Spleen (tissue), 11 donors: Measurements from ENCODE around the gene PDE4A. TPM values are rescaled to one million over a fixed set of nuclear protein-coding genes. Genes with fewer than 3 reads are reported as not detected.

Source experiments
- DNase-seq: peaks from one replicate; pipeline ENCODE4 v3.0.0-alpha.2; 2020
- H3K27ac ChIP-seq, 8 donors: fragments of 200-600 bp; sonication (generic) in 7 of 8; 1 replicate in 4 of 8; 2 replicates in 4 of 8; pipeline versions ENCODE4 v1.5.0 to v1.8.0; 2016 to 2021; ENCODE audit warnings: inconsistent platforms in 4 of 8, mild to moderate bottlenecking in 4 of 8, moderate library complexity in 1 of 8
- H3K27me3 ChIP-seq, 7 donors: fragments of 200-600 bp; sonication (generic) in 6 of 7; replicated peaks in 1 of 7; 1 replicate in 4 of 7; 2 replicates in 3 of 7; pipeline versions ENCODE4 v1.5.0 to v1.8.0; 2016 to 2021; ENCODE audit warnings: inconsistent platforms in 3 of 7, mild to moderate bottlenecking in 1 of 7
- H3K36me3 ChIP-seq, 6 donors: fragments of 200-600 bp; sonication (generic) in 5 of 6; 1 replicate in 4 of 6; 2 replicates in 2 of 6; pipeline versions ENCODE4 v1.5.0 to v1.8.0; 2016 to 2021; ENCODE audit warnings: inconsistent platforms in 2 of 6
- H3K4me1 ChIP-seq, 6 donors: fragments of 200-600 bp; sonication (generic) in 5 of 6; 1 replicate in 3 of 6; 2 replicates in 3 of 6; pipeline versions ENCODE4 v1.5.0 to v1.8.0; 2016 to 2021; ENCODE audit warnings: inconsistent platforms in 3 of 6
- H3K4me3 ChIP-seq, 8 donors: fragments of 200-600 bp; sonication (generic) in 7 of 8; 1 replicate in 4 of 8; 2 replicates in 4 of 8; pipeline versions ENCODE4 v1.5.0 to v1.8.0; 2016 to 2021; ENCODE audit warnings: inconsistent platforms in 4 of 8, mild to moderate bottlenecking in 4 of 8, moderate library complexity in 2 of 8
- H3K9me3 ChIP-seq, 8 donors: fragments of 200-600 bp; sonication (generic) in 7 of 8; 1 replicate in 4 of 8; 2 replicates in 4 of 8; pipeline versions ENCODE4 v1.5.0 to v1.8.0; 2016 to 2021; ENCODE audit warnings: inconsistent platforms in 4 of 8
- POLR2A ChIP-seq, 3 donors: fragments of 450-650 bp; IDR thresholded peaks; one replicate each; pipeline ENCODE4 v1.5.1; 2017; ENCODE audit warnings: antibody characterized with exemption in 3 of 3, mild to moderate bottlenecking in 1 of 3
- POLR2AphosphoS5 ChIP-seq, 3 donors: sonication (generic); formaldehyde crosslinking; IDR thresholded peaks; one replicate each; pipeline ENCODE4 v1.5.1; 2017; ENCODE audit warnings: antibody characterized with exemption in 3 of 3
- WGBS, 5 donors: extraction: QIAGEN DNeasy Blood & Tissue Kit in 3 of 5; methylation state at CpG; one replicate each; pipeline versions ENCODE4 v1.1.5 to v1.1.7; 2013 to 2018; 5-methylcytosine and 5-hydroxymethylcytosine counted together
- intact Hi-C: fragments of 100-400 bp; cut with DNase I; formaldehyde crosslinking; loops from one replicate; pipeline ENCODE4 v1.15.0; 2023; ENCODE audit warnings: low total_unique reads
- microRNA-seq, 3 donors: library from miRNA; unstranded; fragments of <30 nt; microRNA quantifications; one replicate each; pipeline versions ENCODE4 to v1.1.0, GENCODE V29; 2019 to 2020
- polyA plus RNA-seq, 3 donors: library from polyadenylated mRNA; stranded (reverse); fragments of 200-250 nt; gene quantifications; one replicate each; pipeline ENCODE4 v1.2.1, GENCODE V29; 2013
- total RNA-seq, 7 donors: library from RNA; depleted of rRNA in 3 of 7; stranded (reverse); fragments of >200 nt in 3 of 7; fragmentation: NEBNext Ultra II Directional in 4 of 7; extraction: Animal tissue kit (Norgen Biotek cat#: 25700) in 4 of 7; gene quantifications; one replicate each; pipeline versions ENCODE4 v1.1.0 to v1.2.1, GENCODE V29; 2016 to 2021
- TF ChIP-seq, protein P1 (sequence below), 11 experiments: fragments of 200-600 bp in 7 of 11; fragments of 450-650 bp in 4 of 11; sonication (generic) in 4 of 11; IDR thresholded peaks in 8 of 11; conservative IDR thresholded peaks in 3 of 11; 1 replicate in 7 of 11; 2 replicates in 4 of 11; pipeline versions ENCODE4 v1.4.0 to v1.8.0; 2016 to 2021; ENCODE audit warnings: antibody characterized with exemption in 11 of 11, inconsistent platforms in 4 of 11, mild to moderate bottlenecking in 1 of 11
- donor health status: healthy with polysubstance abuse.
- donor health status: DM: no; HTN: no; CAD: no; lungs with moderate emphysema.
- donor health status: DM: no; HTN: no; CAD: no.
- donor health status: Bipolar disorder and iron deficiency.
- donor health status: healthy.
- donor health status: DM: no; HTN: no; CAD: no.
- donor health status: DM: yes; HTN: yes; CAD: no.

PDE4A gene
- total and polyA plus RNA-seq, 10 donors: 2.1 to 17.3 (median 12.7) TPM

DNA sequence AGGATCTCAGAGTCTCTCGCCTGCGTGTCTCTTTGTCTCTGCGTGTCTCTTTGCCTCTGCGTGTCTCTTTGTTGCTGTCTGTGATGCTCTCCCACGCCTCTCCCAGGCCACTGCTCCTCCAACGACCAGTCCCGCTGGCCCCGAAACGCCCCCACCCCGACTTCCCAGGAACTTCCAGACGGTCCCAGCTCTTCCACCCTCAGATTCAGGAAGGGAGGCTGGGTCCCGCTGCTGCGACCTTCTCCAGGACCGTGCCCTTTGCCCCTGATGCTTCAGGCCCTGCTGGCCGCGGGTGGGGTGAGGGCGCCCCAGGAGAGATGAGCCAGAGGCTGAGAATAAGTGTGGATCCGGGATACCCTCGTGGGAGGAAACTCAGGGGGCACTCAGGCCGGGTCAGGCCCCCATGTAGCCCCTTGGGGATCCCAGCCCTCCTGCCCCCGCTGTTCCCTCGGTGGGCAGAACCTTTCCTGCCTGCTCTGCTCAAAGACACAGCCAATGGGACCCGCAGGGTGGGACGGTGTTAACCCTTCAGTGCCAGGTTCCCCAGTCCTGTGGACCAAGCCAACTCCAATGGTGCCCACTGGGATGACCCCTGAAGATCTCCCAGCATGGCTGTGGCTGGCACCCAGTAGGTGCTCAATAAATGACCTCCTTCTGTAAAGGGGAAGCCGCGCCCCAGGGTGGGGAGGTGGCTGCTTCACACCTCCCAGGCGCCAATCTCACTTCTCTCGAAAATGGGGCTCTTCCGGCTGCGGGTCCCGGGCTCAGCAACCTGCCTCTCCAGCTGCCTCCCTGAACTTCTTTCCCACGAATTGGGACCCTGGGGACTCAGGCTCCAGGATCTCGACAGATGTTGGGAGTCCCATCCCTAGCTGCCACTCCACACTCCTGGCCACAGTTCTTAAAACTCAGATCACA lies 98.4 kb downstream of the PDE4A start:
- WGBS, 5 donors: 8 to 12% (median 11%) methylated on average over 26 to 33 of the region's 33 CpGs
- intact Hi-C loops: no loop called here
- peak in 1 of 3 donors; percentile 23 for TF ChIP-seq POLR2AphosphoS5 (IDR thresholded peaks at IDR 0.05)
- TF ChIP-seq, protein P1, sequence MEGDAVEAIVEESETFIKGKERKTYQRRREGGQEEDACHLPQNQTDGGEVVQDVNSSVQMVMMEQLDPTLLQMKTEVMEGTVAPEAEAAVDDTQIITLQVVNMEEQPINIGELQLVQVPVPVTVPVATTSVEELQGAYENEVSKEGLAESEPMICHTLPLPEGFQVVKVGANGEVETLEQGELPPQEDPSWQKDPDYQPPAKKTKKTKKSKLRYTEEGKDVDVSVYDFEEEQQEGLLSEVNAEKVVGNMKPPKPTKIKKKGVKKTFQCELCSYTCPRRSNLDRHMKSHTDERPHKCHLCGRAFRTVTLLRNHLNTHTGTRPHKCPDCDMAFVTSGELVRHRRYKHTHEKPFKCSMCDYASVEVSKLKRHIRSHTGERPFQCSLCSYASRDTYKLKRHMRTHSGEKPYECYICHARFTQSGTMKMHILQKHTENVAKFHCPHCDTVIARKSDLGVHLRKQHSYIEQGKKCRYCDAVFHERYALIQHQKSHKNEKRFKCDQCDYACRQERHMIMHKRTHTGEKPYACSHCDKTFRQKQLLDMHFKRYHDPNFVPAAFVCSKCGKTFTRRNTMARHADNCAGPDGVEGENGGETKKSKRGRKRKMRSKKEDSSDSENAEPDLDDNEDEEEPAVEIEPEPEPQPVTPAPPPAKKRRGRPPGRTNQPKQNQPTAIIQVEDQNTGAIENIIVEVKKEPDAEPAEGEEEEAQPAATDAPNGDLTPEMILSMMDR (IDR thresholded peaks at IDR 0.05 in 8 of 11, conservative IDR thresholded peaks at IDR 0.05 in 3 of 11): no peak
- no peak for TF ChIP-seq POLR2A (IDR thresholded peaks at IDR 0.05)
- peak overlapping the region in 7 of 8 donors; percentile 41 to 88 (median 74) for H3K27ac ChIP-seq
- peaks cover 0 to 9% (median 0%) of the 10 kb centered on the region in 6 donors for H3K36me3 ChIP-seq
- peaks cover 6 to 76% (median 58%) of the 10 kb centered on the region in 7 donors for H3K27me3 ChIP-seq
- DNase-seq: no peak
- no peaks in the 10 kb centered on the region for H3K9me3 ChIP-seq
- peak overlapping the region in 5 of 8 donors; percentile 8 to 71 (median 50) for H3K4me3 ChIP-seq
- peaks cover 20 to 57% (median 39%) of the 10 kb centered on the region in 6 donors for H3K4me1 ChIP-seq

Small RNA genes lying within 50 kb of the gene (microRNA-seq; reads per million reads assigned to microRNA genes)
- 0.28 to 1.4 (median 1.1) reads per million in 3 donors for gene MIR1181

Other genes starting within 250 kb of the PDE4A start
- 100 to 1,000 TPM in 2 of 7 donors, 10 to 100 TPM in 5; 66.9 to 131 (median 77.2) TPM for gene DNMT1, start 225.6 kb upstream of the PDE4A start, total RNA-seq
- 10 to 100 TPM; 40.6 to 43.3 (median 41.1) TPM for gene DNMT1, start 225.6 kb upstream of the PDE4A start, polyA plus RNA-seq
- gene S1PR2, start 189.2 kb upstream of the PDE4A start, total RNA-seq: 1 to 10 TPM; 1.6 to 6.1 (median 3.6) TPM
- 1 to 10 TPM; 1.4 to 3.0 (median 1.8) TPM for gene S1PR2, start 189.2 kb upstream of the PDE4A start, polyA plus RNA-seq
- gene MRPL4, start 168.3 kb upstream of the PDE4A start, total RNA-seq: 10 to 100 TPM; 32.7 to 52.3 (median 37.2) TPM
- gene MRPL4, start 168.3 kb upstream of the PDE4A start, polyA plus RNA-seq: 10 to 100 TPM; 31.5 to 60.5 (median 46.0) TPM
- gene ICAM1, start 149.4 kb upstream of the PDE4A start, total RNA-seq: 100 to 1,000 TPM in 5 of 7 donors, 10 to 100 TPM in 2; 84.4 to 163 (median 116) TPM
- gene ICAM1, start 149.4 kb upstream of the PDE4A start, polyA plus RNA-seq: 10 to 100 TPM; 12.8 to 22.2 (median 15.1) TPM
- gene ICAM4, start 133.6 kb upstream of the PDE4A start, total RNA-seq: 1 to 10 TPM; 1.2 to 3.7 (median 1.6) TPM
- gene ICAM4, start 133.6 kb upstream of the PDE4A start, polyA plus RNA-seq: under 1 TPM; 0.48 to 0.57 (median 0.49) TPM
- gene ICAM5, start 130.6 kb upstream of the PDE4A start, total RNA-seq: 1 to 10 TPM in 4 of 7 donors, under 1 TPM in 3; 0.33 to 1.4 (median 1.0) TPM
- gene ICAM5, start 130.6 kb upstream of the PDE4A start, polyA plus RNA-seq: under 1 TPM; 0.07 to 0.29 (median 0.21) TPM
- 1 to 10 TPM; 2.7 to 7.0 (median 3.2) TPM for gene ZGLP1, start 110.7 kb upstream of the PDE4A start, total RNA-seq
- gene ZGLP1, start 110.7 kb upstream of the PDE4A start, polyA plus RNA-seq: 10 to 100 TPM; 11.6 to 24.1 (median 19.7) TPM
- 10 to 100 TPM in 6 of 7 donors, 1 to 10 TPM in 1; 9.1 to 28.1 (median 11.2) TPM for gene FDX2, start 104.5 kb upstream of the PDE4A start, total RNA-seq
- gene FDX2, start 104.5 kb upstream of the PDE4A start, polyA plus RNA-seq: 10 to 100 TPM; 16.1 to 27.9 (median 19.8) TPM
- 10 to 100 TPM; 33.1 to 45.1 (median 40.3) TPM for gene RAVER1, start 87.0 kb upstream of the PDE4A start, total RNA-seq
- gene RAVER1, start 87.0 kb upstream of the PDE4A start, polyA plus RNA-seq: 10 to 100 TPM in 1 of 3 donors, 1 to 10 TPM in 2; 4.8 to 18.8 (median 5.8) TPM
- 100 to 1,000 TPM in 5 of 7 donors, 10 to 100 TPM in 2; 69.3 to 180 (median 107) TPM for gene ICAM3, start 80.9 kb upstream of the PDE4A start, total RNA-seq
- gene ICAM3, start 80.9 kb upstream of the PDE4A start, polyA plus RNA-seq: 100 to 1,000 TPM; 111 to 119 (median 112) TPM
- 100 to 1,000 TPM; 208 to 299 (median 246) TPM for gene TYK2, start 40.0 kb upstream of the PDE4A start, total RNA-seq
- gene TYK2, start 40.0 kb upstream of the PDE4A start, polyA plus RNA-seq: 100 to 1,000 TPM; 159 to 422 (median 257) TPM
- gene CDC37, start 17.0 kb upstream of the PDE4A start, total RNA-seq: 100 to 1,000 TPM; 131 to 186 (median 150) TPM
- gene CDC37, start 17.0 kb upstream of the PDE4A start, polyA plus RNA-seq: 100 to 1,000 TPM; 142 to 387 (median 251) TPM
- 10 to 100 TPM; 41.2 to 59.5 (median 46.3) TPM for gene KEAP1, start 82.8 kb downstream of the PDE4A start, total RNA-seq
- gene KEAP1, start 82.8 kb downstream of the PDE4A start, polyA plus RNA-seq: 10 to 100 TPM; 33.3 to 46.9 (median 34.2) TPM
- gene S1PR5, start 96.9 kb downstream of the PDE4A start, total RNA-seq: 10 to 100 TPM in 3 of 7 donors, 1 to 10 TPM in 4; 4.0 to 21.2 (median 9.2) TPM
- 1 to 10 TPM in 2 of 3 donors, under 1 TPM in 1; 0.52 to 2.1 (median 1.2) TPM for gene S1PR5, start 96.9 kb downstream of the PDE4A start, polyA plus RNA-seq
- gene ATG4D, start 123.4 kb downstream of the PDE4A start, total RNA-seq: 10 to 100 TPM; 18.2 to 40.5 (median 31.5) TPM
- gene ATG4D, start 123.4 kb downstream of the PDE4A start, polyA plus RNA-seq: 10 to 100 TPM; 18.7 to 36.0 (median 33.8) TPM
- 10 to 100 TPM; 24.9 to 39.6 (median 31.4) TPM for gene KRI1, start 145.5 kb downstream of the PDE4A start, total RNA-seq
- gene KRI1, start 145.5 kb downstream of the PDE4A start, polyA plus RNA-seq: 10 to 100 TPM; 31.5 to 43.3 (median 39.1) TPM
- gene CDKN2D, start 148.4 kb downstream of the PDE4A start, total RNA-seq: 10 to 100 TPM; 24.7 to 69.6 (median 44.5) TPM
- 10 to 100 TPM; 30.0 to 35.4 (median 33.5) TPM for gene CDKN2D, start 148.4 kb downstream of the PDE4A start, polyA plus RNA-seq
- 1 to 10 TPM in 3 of 7 donors, under 1 TPM in 3, not detected in 1; 0.65 to 2.1 (median 0.93) TPM for gene AP1M2, start 166.8 kb downstream of the PDE4A start, total RNA-seq
- under 1 TPM; 0.09 to 0.83 (median 0.74) TPM for gene AP1M2, start 166.8 kb downstream of the PDE4A start, polyA plus RNA-seq
- gene SLC44A2, start 205.0 kb downstream of the PDE4A start, total RNA-seq: 100 to 1,000 TPM; 199 to 358 (median 274) TPM
- gene SLC44A2, start 205.0 kb downstream of the PDE4A start, polyA plus RNA-seq: 100 to 1,000 TPM; 108 to 128 (median 125) TPM
- gene ILF3, start 233.8 kb downstream of the PDE4A start, total RNA-seq: 100 to 1,000 TPM; 150 to 264 (median 221) TPM
- 100 to 1,000 TPM in 2 of 3 donors, 10 to 100 TPM in 1; 82.9 to 152 (median 143) TPM for gene ILF3, start 233.8 kb downstream of the PDE4A start, polyA plus RNA-seq